HepG2 (cell line): Measurements from ENCODE around the gene ARHGAP29.

Experiments
- CHD4 ChIP-seq: fragments of 200-600 bp; sonication (generic); IDR thresholded peaks from 2 replicates; pipeline ENCODE4 v1.7.0; 2017; ENCODE audit warnings: mild to moderate bottlenecking, low read length, borderline replicate concordance
- DNMT1 ChIP-seq: sonication (generic); formaldehyde crosslinking; IDR thresholded peaks from 2 replicates; pipeline ENCODE4 v1.5.1; 2020; ENCODE audit warnings: mild to moderate bottlenecking, missing genetic modification reagents
- PHF8 ChIP-seq: sonication (generic); formaldehyde crosslinking; IDR thresholded peaks from 2 replicates; pipeline ENCODE4 v1.5.0; 2020; ENCODE audit warnings: missing genetic modification reagents
- POLR2AphosphoS5 ChIP-seq: IDR thresholded peaks from 2 replicates; pipeline ENCODE4 v1.6.1; 2012; ENCODE audit warnings: low read depth, low read length
- ZFP91 ChIP-seq: sonication (generic); formaldehyde crosslinking; IDR thresholded peaks from 2 replicates; pipeline ENCODE4 v1.9.0; 2022; ENCODE audit warnings: missing genetic modification reagents, mild to moderate bottlenecking, borderline replicate concordance
- ZSCAN9 ChIP-seq: IDR thresholded peaks from 2 replicates; pipeline ENCODE4 v1.6.1; 2016; ENCODE audit warnings: borderline replicate concordance
- TF ChIP-seq, protein P1 (sequence below): sonication (generic); formaldehyde crosslinking; IDR thresholded peaks from 2 replicates; pipeline ENCODE4 v1.5.0; 2020; ENCODE audit warnings: mild to moderate bottlenecking, missing genetic modification reagents, moderate library complexity
- TF ChIP-seq, protein P2 (sequence below): IDR thresholded peaks from 2 replicates; pipeline ENCODE4 v1.6.1; 2016; ENCODE audit warnings: low read depth, missing genetic modification reagents, missing compliant biosample characterization
- TF ChIP-seq, protein P3 (sequence below): IDR thresholded peaks from 2 replicates; pipeline ENCODE4 v1.6.1; 2016

GRCh38 chr1:94236630-94237290, 624 bp downstream of the ARHGAP29 start:
- TF ChIP-seq, protein P1, sequence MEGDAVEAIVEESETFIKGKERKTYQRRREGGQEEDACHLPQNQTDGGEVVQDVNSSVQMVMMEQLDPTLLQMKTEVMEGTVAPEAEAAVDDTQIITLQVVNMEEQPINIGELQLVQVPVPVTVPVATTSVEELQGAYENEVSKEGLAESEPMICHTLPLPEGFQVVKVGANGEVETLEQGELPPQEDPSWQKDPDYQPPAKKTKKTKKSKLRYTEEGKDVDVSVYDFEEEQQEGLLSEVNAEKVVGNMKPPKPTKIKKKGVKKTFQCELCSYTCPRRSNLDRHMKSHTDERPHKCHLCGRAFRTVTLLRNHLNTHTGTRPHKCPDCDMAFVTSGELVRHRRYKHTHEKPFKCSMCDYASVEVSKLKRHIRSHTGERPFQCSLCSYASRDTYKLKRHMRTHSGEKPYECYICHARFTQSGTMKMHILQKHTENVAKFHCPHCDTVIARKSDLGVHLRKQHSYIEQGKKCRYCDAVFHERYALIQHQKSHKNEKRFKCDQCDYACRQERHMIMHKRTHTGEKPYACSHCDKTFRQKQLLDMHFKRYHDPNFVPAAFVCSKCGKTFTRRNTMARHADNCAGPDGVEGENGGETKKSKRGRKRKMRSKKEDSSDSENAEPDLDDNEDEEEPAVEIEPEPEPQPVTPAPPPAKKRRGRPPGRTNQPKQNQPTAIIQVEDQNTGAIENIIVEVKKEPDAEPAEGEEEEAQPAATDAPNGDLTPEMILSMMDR (CRISPR knock-in tag), result peak; percentile 41
- no peak for TF ChIP-seq POLR2AphosphoS5
- TF ChIP-seq, protein P2, sequence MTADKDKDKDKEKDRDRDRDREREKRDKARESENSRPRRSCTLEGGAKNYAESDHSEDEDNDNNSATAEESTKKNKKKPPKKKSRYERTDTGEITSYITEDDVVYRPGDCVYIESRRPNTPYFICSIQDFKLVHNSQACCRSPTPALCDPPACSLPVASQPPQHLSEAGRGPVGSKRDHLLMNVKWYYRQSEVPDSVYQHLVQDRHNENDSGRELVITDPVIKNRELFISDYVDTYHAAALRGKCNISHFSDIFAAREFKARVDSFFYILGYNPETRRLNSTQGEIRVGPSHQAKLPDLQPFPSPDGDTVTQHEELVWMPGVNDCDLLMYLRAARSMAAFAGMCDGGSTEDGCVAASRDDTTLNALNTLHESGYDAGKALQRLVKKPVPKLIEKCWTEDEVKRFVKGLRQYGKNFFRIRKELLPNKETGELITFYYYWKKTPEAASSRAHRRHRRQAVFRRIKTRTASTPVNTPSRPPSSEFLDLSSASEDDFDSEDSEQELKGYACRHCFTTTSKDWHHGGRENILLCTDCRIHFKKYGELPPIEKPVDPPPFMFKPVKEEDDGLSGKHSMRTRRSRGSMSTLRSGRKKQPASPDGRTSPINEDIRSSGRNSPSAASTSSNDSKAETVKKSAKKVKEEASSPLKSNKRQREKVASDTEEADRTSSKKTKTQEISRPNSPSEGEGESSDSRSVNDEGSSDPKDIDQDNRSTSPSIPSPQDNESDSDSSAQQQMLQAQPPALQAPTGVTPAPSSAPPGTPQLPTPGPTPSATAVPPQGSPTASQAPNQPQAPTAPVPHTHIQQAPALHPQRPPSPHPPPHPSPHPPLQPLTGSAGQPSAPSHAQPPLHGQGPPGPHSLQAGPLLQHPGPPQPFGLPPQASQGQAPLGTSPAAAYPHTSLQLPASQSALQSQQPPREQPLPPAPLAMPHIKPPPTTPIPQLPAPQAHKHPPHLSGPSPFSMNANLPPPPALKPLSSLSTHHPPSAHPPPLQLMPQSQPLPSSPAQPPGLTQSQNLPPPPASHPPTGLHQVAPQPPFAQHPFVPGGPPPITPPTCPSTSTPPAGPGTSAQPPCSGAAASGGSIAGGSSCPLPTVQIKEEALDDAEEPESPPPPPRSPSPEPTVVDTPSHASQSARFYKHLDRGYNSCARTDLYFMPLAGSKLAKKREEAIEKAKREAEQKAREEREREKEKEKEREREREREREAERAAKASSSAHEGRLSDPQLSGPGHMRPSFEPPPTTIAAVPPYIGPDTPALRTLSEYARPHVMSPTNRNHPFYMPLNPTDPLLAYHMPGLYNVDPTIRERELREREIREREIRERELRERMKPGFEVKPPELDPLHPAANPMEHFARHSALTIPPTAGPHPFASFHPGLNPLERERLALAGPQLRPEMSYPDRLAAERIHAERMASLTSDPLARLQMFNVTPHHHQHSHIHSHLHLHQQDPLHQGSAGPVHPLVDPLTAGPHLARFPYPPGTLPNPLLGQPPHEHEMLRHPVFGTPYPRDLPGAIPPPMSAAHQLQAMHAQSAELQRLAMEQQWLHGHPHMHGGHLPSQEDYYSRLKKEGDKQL (CRISPR knock-in tag), result no peak
- TF ChIP-seq ZSCAN9 (CRISPR knock-in tag), result no peak
- no peak for TF ChIP-seq CHD4
- TF ChIP-seq ZFP91 (CRISPR knock-in tag), result no peak
- TF ChIP-seq PHF8 (CRISPR knock-in tag), result no peak
- TF ChIP-seq, protein P3, sequence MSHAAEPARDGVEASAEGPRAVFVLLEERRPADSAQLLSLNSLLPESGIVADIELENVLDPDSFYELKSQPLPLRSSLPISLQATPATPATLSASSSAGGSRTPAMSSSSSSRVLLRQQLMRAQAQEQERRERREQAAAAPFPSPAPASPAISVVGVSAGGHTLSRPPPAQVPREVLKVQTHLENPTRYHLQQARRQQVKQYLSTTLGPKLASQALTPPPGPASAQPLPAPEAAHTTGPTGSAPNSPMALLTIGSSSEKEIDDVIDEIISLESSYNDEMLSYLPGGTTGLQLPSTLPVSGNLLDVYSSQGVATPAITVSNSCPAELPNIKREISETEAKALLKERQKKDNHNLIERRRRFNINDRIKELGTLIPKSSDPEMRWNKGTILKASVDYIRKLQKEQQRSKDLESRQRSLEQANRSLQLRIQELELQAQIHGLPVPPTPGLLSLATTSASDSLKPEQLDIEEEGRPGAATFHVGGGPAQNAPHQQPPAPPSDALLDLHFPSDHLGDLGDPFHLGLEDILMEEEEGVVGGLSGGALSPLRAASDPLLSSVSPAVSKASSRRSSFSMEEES (CRISPR knock-in tag), result no peak
- no peak for TF ChIP-seq DNMT1
